ENCODE data around the gene BTBD9.

BTBD9 gene

GRCh38 chr6:38387461-38387860 is 252.3 kb downstream of the BTBD9 start:
- TF ChIP-seq ISL1 (CRISPR knock-in tag; IDR thresholded peaks at IDR 0.05) (no peak), RARB (CRISPR knock-in tag; IDR thresholded peaks at IDR 0.05) (no peak), ZC3H10 (CRISPR knock-in tag; IDR thresholded peaks at IDR 0.05) (no peak), ARNTL (CRISPR knock-in tag; IDR thresholded peaks at IDR 0.05; ENCODE audit: borderline replicate concordance, low read depth) (no peak)
- ATAC-seq, result no peak

GRCh38 chr6:38378801-38379200 is 260.9 kb downstream of the BTBD9 start:
- peak; percentile 31; the same call in 2 of the 3 replicates for ATAC-seq
- TF ChIP-seq ZNF8 (CRISPR knock-in tag; IDR thresholded peaks at IDR 0.05) (no peak), TCF4 (CRISPR knock-in tag; IDR thresholded peaks at IDR 0.05; ENCODE audit: borderline replicate concordance) (no peak), OSR1 (CRISPR knock-in tag; IDR thresholded peaks at IDR 0.05) (no peak), PPARA (CRISPR knock-in tag; IDR thresholded peaks at IDR 0.05; ENCODE audit: borderline replicate concordance) (no peak), ZNF70 (CRISPR knock-in tag; IDR thresholded peaks at IDR 0.05) (no peak), TSHZ2 (CRISPR knock-in tag; IDR thresholded peaks at IDR 0.05) (no peak), ESRRG (CRISPR knock-in tag; IDR thresholded peaks at IDR 0.05) (no peak), GLIS3 (CRISPR knock-in tag; IDR thresholded peaks at IDR 0.05) (no peak), ARNTL (CRISPR knock-in tag; IDR thresholded peaks at IDR 0.05; ENCODE audit: borderline replicate concordance, low read depth) (no peak), ZNF565 (CRISPR knock-in tag; conservative IDR thresholded peaks at IDR 0.05; ENCODE audit: low read depth) (no peak), SNAI2 (CRISPR knock-in tag; IDR thresholded peaks at IDR 0.05) (no peak), CSRNP3 (CRISPR knock-in tag; IDR thresholded peaks at IDR 0.05) (no peak), ZC3H10 (CRISPR knock-in tag; IDR thresholded peaks at IDR 0.05) (no peak), BACH2 (CRISPR knock-in tag; IDR thresholded peaks at IDR 0.05; ENCODE audit: borderline replicate concordance) (no peak), ZFP30 (CRISPR knock-in tag; IDR thresholded peaks at IDR 0.05) (no peak), TOX (CRISPR knock-in tag; IDR thresholded peaks at IDR 0.05; ENCODE audit: borderline replicate concordance) (no peak), POU6F1 (CRISPR knock-in tag; IDR thresholded peaks at IDR 0.05; ENCODE audit: borderline replicate concordance, low read depth) (no peak), PATZ1 (CRISPR knock-in tag; IDR thresholded peaks at IDR 0.05; ENCODE audit: borderline replicate concordance) (no peak), CREB5 (CRISPR knock-in tag; IDR thresholded peaks at IDR 0.05; ENCODE audit: low read depth) (no peak)

- TF ChIP-seq CREB5 (CRISPR knock-in tag; IDR thresholded peaks at IDR 0.05; ENCODE audit: low read depth), result no peak
- no peak for TF ChIP-seq RARB (CRISPR knock-in tag; IDR thresholded peaks at IDR 0.05)
- no peak for TF ChIP-seq ZFP30 (CRISPR knock-in tag; IDR thresholded peaks at IDR 0.05)
- TF ChIP-seq GLIS3 (CRISPR knock-in tag; IDR thresholded peaks at IDR 0.05), result no peak
- TF ChIP-seq ZC3H10 (CRISPR knock-in tag; IDR thresholded peaks at IDR 0.05), result no peak
- no peak for TF ChIP-seq TOX (CRISPR knock-in tag; IDR thresholded peaks at IDR 0.05; ENCODE audit: borderline replicate concordance)
- TF ChIP-seq ZNF565 (CRISPR knock-in tag; conservative IDR thresholded peaks at IDR 0.05; ENCODE audit: low read depth), result no peak
- no peak for TF ChIP-seq TCF4 (CRISPR knock-in tag; IDR thresholded peaks at IDR 0.05; ENCODE audit: borderline replicate concordance)
- TF ChIP-seq ARNTL (CRISPR knock-in tag; IDR thresholded peaks at IDR 0.05; ENCODE audit: borderline replicate concordance, low read depth), result no peak
- TF ChIP-seq OSR1 (CRISPR knock-in tag; IDR thresholded peaks at IDR 0.05), result no peak
- ATAC-seq, result no peak
These were observed 263.8 kb downstream of the BTBD9 start for GRCh38 chr6:38375937-38376336.
